HUES48 (cell line): ENCODE results near the gene C1QL1.
A peak's percentile ranks its signal among the peaks of the same experiment; 100 is the strongest.

Experiments used
- H3K27ac ChIP-seq: one replicate; pipeline ENCODE4 v1.7.0; 2013; ENCODE audit warnings: low read depth, low read length, inconsistent platforms
- H3K27me3 ChIP-seq: 2 replicates; pipeline ENCODE4 v1.6.1; 2013; ENCODE audit warnings: mild to moderate bottlenecking, low read length; ENCODE audit not compliant: control insufficient read depth, insufficient read depth
- H3K36me3 ChIP-seq: 2 replicates; pipeline ENCODE4 v1.6.1; 2013; ENCODE audit warnings: low read length; ENCODE audit not compliant: control insufficient read depth, insufficient read depth
- H3K4me1 ChIP-seq: 2 replicates; pipeline ENCODE4 v1.6.1; 2013; ENCODE audit warnings: mild to moderate bottlenecking, low read length; ENCODE audit not compliant: control insufficient read depth, insufficient read depth
- H3K4me3 ChIP-seq: 2 replicates; pipeline ENCODE4 v1.5.1; 2013; ENCODE audit warnings: mild to moderate bottlenecking, low read depth, low read length
- H3K9ac ChIP-seq: 2 replicates; pipeline ENCODE4 v1.6.1; 2013; ENCODE audit warnings: mild to moderate bottlenecking, low read depth, low read length, moderate library complexity
- H3K9me3 ChIP-seq: 2 replicates; pipeline ENCODE4 v1.6.1; 2013; ENCODE audit warnings: low read length; ENCODE audit not compliant: control insufficient read depth, insufficient read depth

The C1QL1 gene

DNA sequence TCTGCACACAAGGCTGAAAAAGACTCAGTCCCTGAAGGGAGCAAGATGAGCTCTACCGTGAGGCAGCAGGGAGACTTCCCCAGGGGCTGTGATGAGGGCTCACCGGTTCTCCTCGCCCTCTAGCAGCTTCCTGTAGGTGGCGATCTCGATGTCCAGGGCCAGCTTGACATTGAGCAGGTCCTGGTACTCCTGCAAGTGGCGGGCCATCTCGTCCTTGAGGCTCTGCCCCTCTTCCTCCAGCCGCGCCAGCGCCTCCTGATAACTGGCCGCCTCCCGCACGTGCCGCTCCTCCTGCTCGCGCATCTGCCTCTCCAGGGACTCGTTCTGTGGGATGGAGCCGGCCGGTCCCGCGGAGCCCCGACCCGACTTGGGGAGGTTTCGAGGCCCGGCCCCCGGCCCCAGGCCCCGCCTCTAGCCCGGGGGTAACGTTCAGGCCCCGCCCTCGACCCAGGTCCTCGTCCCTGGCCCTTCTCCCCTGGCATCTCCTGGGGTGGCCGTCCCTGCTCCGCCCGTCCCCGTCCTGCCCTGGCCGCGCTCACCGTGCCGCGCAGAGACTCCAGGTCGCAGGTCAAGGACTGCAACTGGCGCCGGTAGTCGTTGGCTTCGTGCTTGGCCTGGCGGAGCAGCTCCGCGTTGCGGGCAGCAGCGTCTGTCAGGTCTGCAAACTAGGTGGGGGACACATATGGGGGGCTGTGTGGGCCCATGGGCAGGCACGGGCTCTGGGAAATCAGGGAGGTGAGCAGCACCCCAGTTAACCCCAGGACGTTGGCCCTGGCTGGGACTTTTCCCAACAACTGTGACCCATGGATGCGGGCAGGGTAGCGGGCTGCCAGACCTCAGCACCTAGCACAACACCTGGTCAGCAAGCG lies 56.7 kb downstream of the C1QL1 start:
- Histone ChIP-seq H3K4me1 (peaks cover 3% of the 10 kb centered on the region), H3K27me3 (peaks cover 20% of the 10 kb centered on the region), H3K27ac (no peak overlapping the region), H3K36me3 (no peaks in the 10 kb centered on the region), H3K4me3 (peak overlapping the region; percentile 63), H3K9me3 (no peaks in the 10 kb centered on the region), H3K9ac (no peak overlapping the region)

DNA sequence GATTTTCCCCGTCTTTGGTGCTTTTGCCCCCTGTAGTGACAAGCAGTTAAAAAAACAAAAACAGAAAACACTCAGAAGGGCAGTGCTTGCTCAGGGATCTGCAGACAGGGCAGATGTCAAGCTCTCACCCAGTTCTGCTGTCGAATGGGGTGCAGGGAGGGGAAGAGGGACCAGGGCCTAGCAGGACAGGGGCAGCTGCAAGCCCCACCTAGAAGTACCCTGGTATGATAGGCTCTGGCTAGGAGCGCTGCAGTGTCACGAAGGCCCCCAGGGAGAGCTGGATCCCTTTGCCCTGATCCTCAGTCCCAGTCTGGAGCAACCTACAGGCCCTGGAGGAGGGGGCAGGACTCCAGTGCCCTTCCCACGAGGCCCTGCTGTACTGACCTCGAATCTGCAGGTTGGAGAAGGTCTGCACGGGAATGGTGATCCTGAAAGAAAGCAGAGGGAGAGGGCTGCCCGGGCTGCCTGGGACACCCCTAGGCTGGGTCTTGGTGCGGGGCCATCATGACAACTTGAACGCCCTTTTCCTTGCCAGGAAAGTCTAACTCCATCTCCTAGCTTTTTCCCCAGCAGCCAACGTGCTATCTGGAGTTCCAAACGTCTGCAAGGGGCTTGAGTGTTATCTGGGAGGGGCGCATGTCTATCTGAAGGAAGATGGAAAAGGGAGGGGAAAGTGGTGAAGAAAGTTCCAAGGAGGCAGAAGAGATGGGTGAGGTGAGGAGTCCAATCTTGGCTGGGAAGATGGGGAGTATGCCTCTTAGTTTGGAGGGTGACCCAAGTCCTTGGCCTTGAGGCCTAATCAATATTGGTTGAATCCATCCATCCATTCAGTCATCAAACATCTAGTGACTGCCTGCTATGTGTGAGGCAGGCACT lies 57.6 kb downstream of the C1QL1 start:
- Histone ChIP-seq H3K27me3 (peaks cover 20% of the 10 kb centered on the region), H3K9me3 (no peaks in the 10 kb centered on the region), H3K9ac (no peak overlapping the region), H3K27ac (no peak overlapping the region), H3K36me3 (no peaks in the 10 kb centered on the region), H3K4me3 (peak overlapping the region; percentile 63), H3K4me1 (peaks cover 3% of the 10 kb centered on the region)
